Uterus (tissue), 4 donors: ENCODE measurements around the gene ACAD10. TPM values are rescaled to one million over a fixed set of nuclear protein-coding genes. Genes with fewer than 3 reads are reported as not detected.
A peak's percentile ranks its signal among the peaks of the same experiment; 100 is the strongest.

Source experiments
- DNase-seq, 2 donors: peaks; one replicate each; pipeline ENCODE4 v3.0.0-alpha.2; 2019 to 2020
- H3K27ac ChIP-seq, 2 donors: fragments of 200-600 bp; sonication (generic); 1 replicate in 1 of 2; 2 replicates in 1 of 2; pipeline ENCODE4 v1.5.1; 2016 to 2018
- H3K27me3 ChIP-seq, 2 donors: fragments of 200-600 bp; sonication (generic); one replicate each; pipeline ENCODE4 v1.5.1; 2018 to 2019; ENCODE audit warnings: control low read depth in 1 of 2
- H3K36me3 ChIP-seq, 2 donors: fragments of 200-600 bp; sonication (generic); one replicate each; pipeline ENCODE4 v1.5.1; 2019; ENCODE audit warnings: control low read depth in 1 of 2
- H3K4me1 ChIP-seq, 2 donors: fragments of 200-600 bp; sonication (generic); one replicate each; pipeline ENCODE4 v1.5.1; 2018 to 2019; ENCODE audit warnings: control low read depth in 1 of 2
- H3K4me3 ChIP-seq, 2 donors: fragments of 200-600 bp; sonication (generic); 1 replicate in 1 of 2; 2 replicates in 1 of 2; pipeline ENCODE4 v1.5.1; 2018 to 2019; ENCODE audit warnings: mild to moderate bottlenecking in 1 of 2
- H3K9me3 ChIP-seq, 2 donors: fragments of 200-600 bp; sonication (generic); one replicate each; pipeline ENCODE4 v1.5.1; 2019; ENCODE audit warnings: control low read depth in 1 of 2
- POLR2A ChIP-seq, 2 donors: fragments of 450-650 bp; IDR thresholded peaks; one replicate each; pipeline ENCODE4 v1.6.1; 2016; ENCODE audit warnings: antibody characterized with exemption in 2 of 2, mild to moderate bottlenecking in 1 of 2, moderate library complexity in 1 of 2
- intact Hi-C: fragments of 100-400 bp; cut with DNase I; formaldehyde crosslinking; loops from one replicate; pipeline ENCODE4 v1.15.1; 2023; ENCODE audit warnings: low total_unique reads
- total RNA-seq, 4 donors: library from RNA; depleted of rRNA in 3 of 4; stranded (reverse); fragments of >200 nt in 3 of 4; gene quantifications; one replicate each; pipeline versions ENCODE4 v1.1.0 to v1.2.4, GENCODE V29; 2014 to 2023
- TF ChIP-seq, protein P1 (sequence below), 4 experiments: fragments of 200-600 bp in 2 of 4; fragments of 450-650 bp in 2 of 4; sonication (generic) in 2 of 4; IDR thresholded peaks; one replicate each; pipeline ENCODE4 v1.5.1; 2016 to 2019; ENCODE audit warnings: antibody characterized with exemption in 4 of 4, mild to moderate bottlenecking in 2 of 4, moderate library complexity in 1 of 4
- donor health status: DM: yes; HTN: yes; CAD: no.

The ACAD10 gene
- total RNA-seq, 4 donors from 2014 or later = 19.4 to 46.4 (median 26.7) TPM

DNA sequence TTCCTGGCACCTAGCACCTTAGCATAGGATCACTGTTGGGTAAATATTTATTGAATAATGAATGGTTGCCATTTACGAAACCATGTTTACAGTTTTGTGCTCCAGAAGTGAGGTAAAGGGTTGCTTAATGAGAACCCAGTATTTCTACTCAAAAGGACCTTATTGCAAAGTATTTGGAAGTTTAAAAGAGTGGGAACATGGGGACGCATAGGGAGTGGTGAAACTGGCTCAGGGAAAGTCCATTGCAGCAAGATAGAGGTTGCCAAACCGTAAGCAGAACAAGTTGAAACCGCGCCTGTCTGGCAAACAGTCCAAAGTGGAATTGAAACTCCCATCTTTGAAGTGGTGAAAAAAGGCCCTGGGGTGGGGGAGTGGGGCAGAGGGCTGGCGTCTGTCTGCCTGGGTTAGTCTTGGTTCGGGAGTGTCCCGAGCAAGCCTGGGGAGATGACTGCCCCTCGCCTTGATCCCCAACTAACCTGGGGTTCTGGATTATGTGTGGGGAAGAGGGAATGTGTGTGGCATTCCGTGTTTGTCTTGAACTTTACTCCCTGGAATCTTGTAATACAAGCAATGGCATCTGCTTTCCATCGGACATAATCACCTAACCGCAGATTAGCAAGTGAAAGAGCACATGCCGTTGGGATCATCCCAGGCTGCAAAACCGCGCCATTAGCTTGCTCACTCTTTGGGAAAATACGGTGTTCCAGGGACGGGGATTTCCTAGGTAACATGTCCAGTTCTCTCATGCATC, 88.1 kb downstream of the ACAD10 start:
- DNase-seq = peak; percentile 87 to 91
- intact Hi-C loops = no loop called here
- Histone ChIP-seq H3K4me1 (peaks cover 22 to 27% of the 10 kb centered on the region in 2 donors), H3K27ac (peak overlapping the region; percentile 83 to 92), H3K9me3 (no peaks in the 10 kb centered on the region), H3K4me3 (peak overlapping the region; percentile 5 to 12), H3K36me3 (no peaks in the 10 kb centered on the region), H3K27me3 (no peaks in the 10 kb centered on the region)
- TF ChIP-seq POLR2A (IDR thresholded peaks at IDR 0.05) = no peak
- TF ChIP-seq, protein P1, sequence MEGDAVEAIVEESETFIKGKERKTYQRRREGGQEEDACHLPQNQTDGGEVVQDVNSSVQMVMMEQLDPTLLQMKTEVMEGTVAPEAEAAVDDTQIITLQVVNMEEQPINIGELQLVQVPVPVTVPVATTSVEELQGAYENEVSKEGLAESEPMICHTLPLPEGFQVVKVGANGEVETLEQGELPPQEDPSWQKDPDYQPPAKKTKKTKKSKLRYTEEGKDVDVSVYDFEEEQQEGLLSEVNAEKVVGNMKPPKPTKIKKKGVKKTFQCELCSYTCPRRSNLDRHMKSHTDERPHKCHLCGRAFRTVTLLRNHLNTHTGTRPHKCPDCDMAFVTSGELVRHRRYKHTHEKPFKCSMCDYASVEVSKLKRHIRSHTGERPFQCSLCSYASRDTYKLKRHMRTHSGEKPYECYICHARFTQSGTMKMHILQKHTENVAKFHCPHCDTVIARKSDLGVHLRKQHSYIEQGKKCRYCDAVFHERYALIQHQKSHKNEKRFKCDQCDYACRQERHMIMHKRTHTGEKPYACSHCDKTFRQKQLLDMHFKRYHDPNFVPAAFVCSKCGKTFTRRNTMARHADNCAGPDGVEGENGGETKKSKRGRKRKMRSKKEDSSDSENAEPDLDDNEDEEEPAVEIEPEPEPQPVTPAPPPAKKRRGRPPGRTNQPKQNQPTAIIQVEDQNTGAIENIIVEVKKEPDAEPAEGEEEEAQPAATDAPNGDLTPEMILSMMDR (IDR thresholded peaks at IDR 0.05) = no peak

DNA sequence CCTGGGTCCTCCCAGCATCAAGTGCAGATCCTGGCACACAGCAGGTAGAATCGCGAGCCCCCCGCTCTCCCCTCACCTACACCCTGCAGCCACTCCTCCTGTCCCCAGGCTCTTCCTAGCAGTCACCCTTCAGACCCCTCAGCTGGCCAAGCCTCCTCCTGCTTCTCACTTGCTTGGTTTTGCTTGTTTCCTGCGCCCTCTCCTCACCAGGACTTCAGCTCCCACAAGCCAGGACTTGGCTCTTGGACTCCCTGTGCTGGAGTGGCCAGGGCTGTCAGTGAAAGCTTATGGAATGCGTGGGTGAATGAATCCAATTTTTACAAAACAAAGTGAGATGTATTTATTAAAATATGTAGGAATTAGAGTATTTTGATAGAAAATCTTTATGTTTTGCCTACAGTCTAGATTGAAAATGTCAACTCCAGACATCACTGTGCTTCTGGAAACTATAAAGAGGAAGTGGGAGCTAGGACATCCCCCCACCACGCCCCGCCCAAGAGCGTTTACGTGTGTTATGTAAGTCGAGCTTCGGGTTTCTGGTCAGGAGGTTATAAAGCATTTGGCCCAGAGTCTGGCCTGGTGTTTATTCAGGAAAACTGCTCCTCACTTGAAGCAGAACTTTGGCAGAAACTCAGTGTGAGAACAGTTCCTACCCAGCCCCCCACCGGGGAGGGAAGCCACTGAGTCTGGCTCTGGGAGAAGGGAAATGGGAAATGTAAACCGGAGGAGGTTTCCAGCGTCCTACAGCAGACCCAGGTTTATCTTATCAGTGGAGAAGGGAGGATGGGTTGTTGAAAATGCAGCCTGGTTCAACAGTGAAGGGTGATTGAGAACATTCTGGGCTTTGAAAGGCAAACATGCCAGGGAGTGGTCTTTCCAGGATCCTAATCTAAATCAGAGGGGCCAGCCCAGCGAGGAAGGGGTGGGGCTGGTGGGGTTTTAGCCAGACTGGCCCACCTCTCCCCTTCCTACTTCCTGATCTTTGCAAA, 89.6 kb downstream of the ACAD10 start:
- H3K36me3 ChIP-seq = no peaks in the 10 kb centered on the region
- TF ChIP-seq, protein P1 (IDR thresholded peaks at IDR 0.05) = peak in 1 of 4 experiments; percentile 15
- peak; percentile 44 to 65 for TF ChIP-seq POLR2A (IDR thresholded peaks at IDR 0.05)
- no peaks in the 10 kb centered on the region for H3K27me3 ChIP-seq
- H3K4me1 ChIP-seq = peaks cover 19 to 27% of the 10 kb centered on the region in 2 donors
- intact Hi-C loops = no loop called here
- peak; percentile 82 to 90 for DNase-seq
- H3K9me3 ChIP-seq = no peaks in the 10 kb centered on the region
- peak overlapping the region; percentile 83 to 92 for H3K27ac ChIP-seq
- peak overlapping the region in 1 of 2 donors; percentile 12 for H3K4me3 ChIP-seq

DNA sequence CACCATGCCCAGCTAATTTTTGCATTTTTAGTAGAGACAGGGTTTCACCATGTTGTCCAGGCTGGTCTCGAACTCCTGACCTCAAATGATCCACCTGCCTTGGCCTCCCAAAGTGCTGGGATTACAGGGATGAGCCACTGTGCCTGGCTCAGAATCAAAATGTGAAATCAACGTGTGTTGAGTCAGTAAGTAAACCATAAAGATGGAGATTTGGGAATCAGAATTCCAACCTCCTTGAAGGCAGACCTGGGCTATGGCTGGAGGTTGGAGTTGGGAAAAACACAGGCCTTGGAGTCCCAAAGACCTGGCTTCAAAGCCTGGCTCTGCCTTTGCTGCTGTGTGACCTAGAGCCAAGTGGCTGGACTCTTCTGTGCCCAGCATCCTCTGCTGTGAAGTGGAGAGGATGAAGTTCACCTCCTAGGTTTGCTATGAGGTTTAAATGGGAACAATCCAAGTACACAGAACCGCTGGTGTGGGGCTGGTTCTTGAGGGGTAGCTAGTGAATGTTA, 91.0 kb downstream of the ACAD10 start:
- no peak overlapping the region for H3K4me3 ChIP-seq
- intact Hi-C loops = no loop called here

DNA sequence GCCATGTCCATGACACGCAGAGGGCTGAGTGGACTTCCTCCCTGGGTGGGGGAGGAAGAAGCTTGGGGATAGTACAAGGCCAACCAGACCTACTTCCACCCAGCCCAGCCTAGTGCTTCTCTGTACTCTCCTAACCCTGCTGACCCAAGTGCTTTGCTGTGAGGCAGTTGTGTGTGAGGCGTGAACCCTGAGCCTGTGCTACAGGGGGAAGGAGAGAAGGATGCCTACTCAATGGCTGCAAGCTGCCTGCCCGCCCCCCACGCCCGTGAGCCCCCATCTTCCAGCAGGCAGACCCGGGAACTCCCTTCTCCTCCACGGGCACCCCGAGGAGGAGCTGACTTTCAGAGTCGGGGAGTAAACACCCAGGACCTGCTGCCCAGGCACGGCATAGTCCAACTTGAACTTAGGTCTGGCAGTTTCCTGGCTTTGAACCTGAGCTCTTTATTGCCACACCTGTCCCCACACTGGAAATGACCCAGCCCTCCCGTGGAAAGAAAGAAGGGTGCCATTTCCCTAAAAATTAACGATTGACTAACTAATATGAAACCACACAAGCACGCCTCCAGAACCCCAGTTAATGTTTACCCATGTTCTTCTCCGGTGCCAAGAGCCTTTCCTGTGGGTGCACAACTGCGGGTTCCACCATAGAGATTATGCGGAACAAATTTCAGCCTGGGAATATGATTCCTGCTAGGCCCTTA, 91.6 kb downstream of the ACAD10 start:
- intact Hi-C loops = no loop called here
- TF ChIP-seq, protein P1 (IDR thresholded peaks at IDR 0.05) = no peak
- no peak for TF ChIP-seq POLR2A (IDR thresholded peaks at IDR 0.05)
- no peaks in the 10 kb centered on the region for H3K27me3 ChIP-seq
- no peaks in the 10 kb centered on the region for H3K9me3 ChIP-seq
- H3K4me3 ChIP-seq = no peak overlapping the region
- no peaks in the 10 kb centered on the region for H3K36me3 ChIP-seq
- H3K4me1 ChIP-seq = peaks cover 19 to 27% of the 10 kb centered on the region in 2 donors
- no peak for DNase-seq
- H3K27ac ChIP-seq = peak overlapping the region; percentile 83 to 92

More for the DNA sequence above, 91.0 kb downstream of the ACAD10 start:
- Histone ChIP-seq H3K27me3 (no peaks in the 10 kb centered on the region), H3K27ac (peak overlapping the region; percentile 83 to 92), H3K4me1 (peaks cover 19 to 27% of the 10 kb centered on the region in 2 donors), H3K9me3 (no peaks in the 10 kb centered on the region), H3K36me3 (no peaks in the 10 kb centered on the region)
- no peak for DNase-seq
- TF ChIP-seq POLR2A (IDR thresholded peaks at IDR 0.05) = no peak
- TF ChIP-seq, protein P1 (IDR thresholded peaks at IDR 0.05) = no peak
